ENCODE results near the gene STRA8.
"Not testable (repeated sequence)": the region's sequence is repeated elsewhere in the genome, so short reads cannot be mapped to it uniquely, and the experiment has no call there.

STRA8 gene

GRCh38 chr7:135217645-135218509 lies 15.8 kb upstream of the STRA8 start:
- no peaks in the 10 kb centered on the region for H3K9me3 ChIP-seq (ENCODE audit: control insufficient read depth in 1 of 2, low read length in 2 of 2)
- H3K4me1 ChIP-seq (ENCODE audit: control insufficient read depth in 1 of 2, insufficient read depth in 2 of 2, low read length in 2 of 2), result no peaks in the 10 kb centered on the region
- no peaks in the 10 kb centered on the region for H3K27me3 ChIP-seq (ENCODE audit: low read depth, low read length)
- H3K27ac ChIP-seq (ENCODE audit: low read length), result no peak overlapping the region
- H3K4me3 ChIP-seq (ENCODE audit: low read depth in 1 of 2, low read length in 2 of 2), result no peak overlapping the region
- no peaks in the 10 kb centered on the region for H3K36me3 ChIP-seq (ENCODE audit: control insufficient read depth in 1 of 2, insufficient read depth in 2 of 2, low read length in 2 of 2)

GRCh38 chr7:135224027-135224426 lies 9.6 kb upstream of the STRA8 start:
- Histone ChIP-seq H3K27me3 (ENCODE audit: low read depth, low read length) (no peaks in the 10 kb centered on the region), H3K9me3 (ENCODE audit: control insufficient read depth in 1 of 2, low read length in 2 of 2) (no peaks in the 10 kb centered on the region), H3K4me1 (ENCODE audit: control insufficient read depth in 1 of 2, insufficient read depth in 2 of 2, low read length in 2 of 2) (no peaks in the 10 kb centered on the region), H3K27ac (ENCODE audit: low read length) (no peak overlapping the region), H3K36me3 (ENCODE audit: control insufficient read depth in 1 of 2, insufficient read depth in 2 of 2, low read length in 2 of 2) (no peaks in the 10 kb centered on the region), H3K4me3 (ENCODE audit: low read depth in 1 of 2, low read length in 2 of 2) (no peak overlapping the region)

GRCh38 chr7:135231686-135232085 lies 2.0 kb upstream of the STRA8 start:
- Histone ChIP-seq H3K27ac (ENCODE audit: low read length) (no peak overlapping the region), H3K36me3 (ENCODE audit: control insufficient read depth in 1 of 2, insufficient read depth in 2 of 2, low read length in 2 of 2) (no peaks in the 10 kb centered on the region), H3K9me3 (ENCODE audit: control insufficient read depth in 1 of 2, low read length in 2 of 2) (no peaks in the 10 kb centered on the region), H3K4me3 (ENCODE audit: low read depth in 1 of 2, low read length in 2 of 2) (no peak overlapping the region), H3K4me1 (ENCODE audit: control insufficient read depth in 1 of 2, insufficient read depth in 2 of 2, low read length in 2 of 2) (no peaks in the 10 kb centered on the region), H3K27me3 (ENCODE audit: low read depth, low read length) (no peaks in the 10 kb centered on the region)

GRCh38 chr7:135232087-135232486 lies 1.6 kb upstream of the STRA8 start:
- Histone ChIP-seq H3K9me3 (ENCODE audit: control insufficient read depth in 1 of 2, low read length in 2 of 2) (no peaks in the 10 kb centered on the region), H3K4me3 (ENCODE audit: low read depth in 1 of 2, low read length in 2 of 2) (no peak overlapping the region), H3K4me1 (ENCODE audit: control insufficient read depth in 1 of 2, insufficient read depth in 2 of 2, low read length in 2 of 2) (no peaks in the 10 kb centered on the region), H3K27me3 (ENCODE audit: low read depth, low read length) (no peaks in the 10 kb centered on the region), H3K27ac (ENCODE audit: low read length) (no peak overlapping the region), H3K36me3 (ENCODE audit: control insufficient read depth in 1 of 2, insufficient read depth in 2 of 2, low read length in 2 of 2) (no peaks in the 10 kb centered on the region)

GRCh38 chr7:135232720-135233119 lies 918 bp upstream of the STRA8 start:
- Histone ChIP-seq H3K4me1 (ENCODE audit: control insufficient read depth in 1 of 2, insufficient read depth in 2 of 2, low read length in 2 of 2) (no peaks in the 10 kb centered on the region), H3K4me3 (ENCODE audit: low read depth in 1 of 2, low read length in 2 of 2) (no peak overlapping the region), H3K36me3 (ENCODE audit: control insufficient read depth in 1 of 2, insufficient read depth in 2 of 2, low read length in 2 of 2) (no peaks in the 10 kb centered on the region), H3K9me3 (ENCODE audit: control insufficient read depth in 1 of 2, low read length in 2 of 2) (no peaks in the 10 kb centered on the region), H3K27ac (ENCODE audit: low read length) (no peak overlapping the region), H3K27me3 (ENCODE audit: low read depth, low read length) (no peaks in the 10 kb centered on the region)

GRCh38 chr7:135234095-135234494 lies 457 bp downstream of the STRA8 start:
- H3K36me3 ChIP-seq (ENCODE audit: control insufficient read depth in 1 of 2, insufficient read depth in 2 of 2, low read length in 2 of 2); H3K4me1 ChIP-seq (ENCODE audit: control insufficient read depth in 1 of 2, insufficient read depth in 2 of 2, low read length in 2 of 2); H3K4me3 ChIP-seq (ENCODE audit: low read depth in 1 of 2, low read length in 2 of 2); H3K27ac ChIP-seq (ENCODE audit: low read length); H3K27me3 ChIP-seq (ENCODE audit: low read depth, low read length); H3K9me3 ChIP-seq (ENCODE audit: control insufficient read depth in 1 of 2, low read length in 2 of 2): not testable (repeated sequence)

- H3K27ac ChIP-seq (ENCODE audit: low read length), result no peak overlapping the region
- H3K9me3 ChIP-seq (ENCODE audit: control insufficient read depth in 1 of 2, low read length in 2 of 2), result no peaks in the 10 kb centered on the region
- no peak overlapping the region for H3K4me3 ChIP-seq (ENCODE audit: low read depth in 1 of 2, low read length in 2 of 2)
- H3K36me3 ChIP-seq (ENCODE audit: control insufficient read depth in 1 of 2, insufficient read depth in 2 of 2, low read length in 2 of 2), result no peaks in the 10 kb centered on the region
- no peaks in the 10 kb centered on the region for H3K4me1 ChIP-seq (ENCODE audit: control insufficient read depth in 1 of 2, insufficient read depth in 2 of 2, low read length in 2 of 2)
- H3K27me3 ChIP-seq (ENCODE audit: low read depth, low read length), result no peaks in the 10 kb centered on the region
These were observed 1.1 kb downstream of the STRA8 start for GRCh38 chr7:135234727-135235126.

GRCh38 chr7:135235841-135236240 lies 2.2 kb downstream of the STRA8 start:
- Histone ChIP-seq H3K36me3 (ENCODE audit: control insufficient read depth in 1 of 2, insufficient read depth in 2 of 2, low read length in 2 of 2) (no peaks in the 10 kb centered on the region), H3K4me3 (ENCODE audit: low read depth in 1 of 2, low read length in 2 of 2) (no peak overlapping the region), H3K27ac (ENCODE audit: low read length) (no peak overlapping the region), H3K27me3 (ENCODE audit: low read depth, low read length) (no peaks in the 10 kb centered on the region), H3K4me1 (ENCODE audit: control insufficient read depth in 1 of 2, insufficient read depth in 2 of 2, low read length in 2 of 2) (no peaks in the 10 kb centered on the region), H3K9me3 (ENCODE audit: control insufficient read depth in 1 of 2, low read length in 2 of 2) (no peaks in the 10 kb centered on the region)

GRCh38 chr7:135236727-135237126 lies 3.1 kb downstream of the STRA8 start:
- Histone ChIP-seq H3K9me3 (ENCODE audit: control insufficient read depth in 1 of 2, low read length in 2 of 2) (no peaks in the 10 kb centered on the region), H3K27me3 (ENCODE audit: low read depth, low read length) (no peaks in the 10 kb centered on the region), H3K4me1 (ENCODE audit: control insufficient read depth in 1 of 2, insufficient read depth in 2 of 2, low read length in 2 of 2) (no peaks in the 10 kb centered on the region), H3K27ac (ENCODE audit: low read length) (no peak overlapping the region), H3K36me3 (ENCODE audit: control insufficient read depth in 1 of 2, insufficient read depth in 2 of 2, low read length in 2 of 2) (no peaks in the 10 kb centered on the region), H3K4me3 (ENCODE audit: low read depth in 1 of 2, low read length in 2 of 2) (no peak overlapping the region)

GRCh38 chr7:135238112-135238744 lies 4.6 kb downstream of the STRA8 start:
- Histone ChIP-seq H3K27me3 (ENCODE audit: low read depth, low read length) (no peaks in the 10 kb centered on the region), H3K27ac (ENCODE audit: low read length) (no peak overlapping the region), H3K4me1 (ENCODE audit: control insufficient read depth in 1 of 2, insufficient read depth in 2 of 2, low read length in 2 of 2) (no peaks in the 10 kb centered on the region), H3K9me3 (ENCODE audit: control insufficient read depth in 1 of 2, low read length in 2 of 2) (no peaks in the 10 kb centered on the region), H3K4me3 (ENCODE audit: low read depth in 1 of 2, low read length in 2 of 2) (no peak overlapping the region), H3K36me3 (ENCODE audit: control insufficient read depth in 1 of 2, insufficient read depth in 2 of 2, low read length in 2 of 2) (no peaks in the 10 kb centered on the region)

GRCh38 chr7:135239263-135239662 lies 5.6 kb downstream of the STRA8 start:
- no peak overlapping the region for H3K4me3 ChIP-seq (ENCODE audit: low read depth in 1 of 2, low read length in 2 of 2)

More at GRCh38 chr7:135239263-135239662, 5.6 kb downstream of the STRA8 start:
- Histone ChIP-seq H3K4me1 (ENCODE audit: control insufficient read depth in 1 of 2, insufficient read depth in 2 of 2, low read length in 2 of 2) (no peaks in the 10 kb centered on the region), H3K27ac (ENCODE audit: low read length) (no peak overlapping the region), H3K36me3 (ENCODE audit: control insufficient read depth in 1 of 2, insufficient read depth in 2 of 2, low read length in 2 of 2) (no peaks in the 10 kb centered on the region), H3K27me3 (ENCODE audit: low read depth, low read length) (no peaks in the 10 kb centered on the region), H3K9me3 (ENCODE audit: control insufficient read depth in 1 of 2, low read length in 2 of 2) (no peaks in the 10 kb centered on the region)
